Activated CD8-positive, alpha-beta T cell treated with anti-CD3 and anti-CD28 coated beads for 36 hours (primary cell): ENCODE results near the gene F12. TPM values are rescaled to one million over a fixed set of nuclear protein-coding genes. Genes with fewer than 3 reads are reported as not detected.

Source experiments
- ATAC-seq: fragments of 200-7000 bp; cut with Tn5 transposase; one replicate; pipeline ENCODE4 v1.10.0; 2021; ENCODE audit warnings: mild to moderate bottlenecking, moderate library complexity
- CTCF ChIA-PET: fragments of 350-600 bp; sonication (Branson Sonifier 250); formaldehyde crosslinking; loops from one replicate; lab custom pipeline; 2021; ENCODE audit warnings: antibody characterized with exemption; lab: Charles Lee
- POLR2A ChIA-PET: fragments of 350-600 bp; sonication (Branson Sonifier 250); formaldehyde crosslinking; loops from one replicate; lab custom pipeline; 2021; ENCODE audit warnings: antibody characterized with exemption; lab: Charles Lee
- DNase-seq: peaks from one replicate; pipeline ENCODE4 v3.0.0-alpha.2; 2020
- H3K27ac Mint-ChIP-seq: one replicate; pipeline ENCODE4 v1.8.0; 2021; ENCODE audit warnings: mild to moderate bottlenecking, mixed read lengths
- H3K27me3 Mint-ChIP-seq: one replicate; pipeline ENCODE4 v1.8.0; 2021; ENCODE audit warnings: mixed read lengths
- H3K36me3 Mint-ChIP-seq: one replicate; pipeline ENCODE4 v1.8.0; 2021; ENCODE audit warnings: low read depth, mixed read lengths
- H3K4me1 Mint-ChIP-seq: one replicate; pipeline ENCODE4 v1.8.0; 2021; ENCODE audit warnings: low read depth, mixed read lengths
- H3K4me3 Mint-ChIP-seq: one replicate; pipeline ENCODE4 v1.8.0; 2021; ENCODE audit warnings: mild to moderate bottlenecking, moderate library complexity, mixed read lengths
- H3K9me3 Mint-ChIP-seq: one replicate; pipeline ENCODE4 v1.8.0; 2021; ENCODE audit warnings: mixed read lengths
- CTCF ChIP-seq: fragments of 200-600 bp; IDR thresholded peaks from one replicate; pipeline ENCODE4 v1.8.0; 2022; ENCODE audit warnings: antibody characterized with exemption, mild to moderate bottlenecking
- intact Hi-C: fragments of 100-400 bp; cut with micrococcal nuclease; formaldehyde crosslinking; loops from one replicate; pipeline ENCODE4 v1.10.0; 2022
- total RNA-seq, 2 experiments: library from RNA; stranded (reverse); gene quantifications; one replicate each; pipeline ENCODE4 v1.2.3, GENCODE V29; 2021

Gene F12
- total RNA-seq, 2 experiments from 2014 or later, result 7.9 TPM

DNA sequence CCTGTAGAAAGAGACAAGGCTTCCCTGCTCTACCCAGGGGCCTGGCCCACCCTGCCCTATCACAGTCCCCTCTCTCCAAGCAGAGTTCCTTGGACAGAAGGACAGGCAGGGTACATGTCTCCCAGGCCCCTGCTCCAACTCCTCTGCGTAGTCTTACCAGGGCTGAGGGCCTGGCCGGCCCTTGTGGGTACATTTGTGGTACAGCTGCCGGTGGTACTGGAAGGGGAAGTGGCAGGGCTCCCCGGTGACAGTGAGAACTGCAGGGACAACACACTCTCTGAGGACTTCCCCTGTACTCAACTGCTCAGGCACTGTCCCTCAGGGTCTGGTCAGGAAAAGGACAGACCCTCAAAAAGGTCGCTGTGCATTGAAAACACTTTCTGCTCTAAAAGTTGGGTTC, 3.6 kb downstream of the F12 start:
- Mint-ChIP-seq H3K27ac (no peak overlapping the region), H3K4me3 (no peak overlapping the region), H3K9me3 (no peaks in the 10 kb centered on the region), H3K4me1 (peaks cover 30% of the 10 kb centered on the region), H3K27me3 (peaks cover 23% of the 10 kb centered on the region), H3K36me3 (no peaks in the 10 kb centered on the region)
- intact Hi-C loops, result no loop called here
- DNase-seq, result no peak
- ChIA-PET POLR2A (interaction anchor here (3.3 to 7.4 kb wide), 5 partner anchors 22 to 48 kb away, joined by 11 to 140 read pairs (median 45); partner anchors contain the start of genes GRK6 and PRR7), CTCF (interaction anchor here (2.3 to 10.5 kb wide), 10 partner anchors 10 to 96 kb away, joined by 6 to 415 read pairs (median 62); partner anchors contain the start of genes GRK6, MXD3 and PRR7)
- TF ChIP-seq CTCF, result no peak
- no peak for ATAC-seq

- no peaks in the 10 kb centered on the region for H3K36me3 Mint-ChIP-seq
- H3K9me3 Mint-ChIP-seq, result no peaks in the 10 kb centered on the region
- H3K27me3 Mint-ChIP-seq, result peaks cover 23% of the 10 kb centered on the region
- DNase-seq, result no peak
- ATAC-seq, result no peak
- ChIA-PET POLR2A (interaction anchor here (0.9 to 7.4 kb wide), 8 partner anchors 16 to 93 kb away, joined by 3 to 140 read pairs (median 28); partner anchors contain the start of genes GRK6, MXD3 and PRR7), CTCF (interaction anchor here (1.1 to 10.5 kb wide), 17 partner anchors 10 to 292 kb away, joined by 3 to 415 read pairs (median 39); partner anchors contain the start of genes DOK3, GRK6, MXD3 and PRR7)
- peak overlapping the region; percentile 73 for H3K4me3 Mint-ChIP-seq
- no peak for TF ChIP-seq CTCF
- peaks cover 26% of the 10 kb centered on the region for H3K4me1 Mint-ChIP-seq
- intact Hi-C loops, result no loop called here
- no peak overlapping the region for H3K27ac Mint-ChIP-seq
Measured at GRCh38 chr5:177405312-177405711, 4.1 kb downstream of the F12 start.

DNA sequence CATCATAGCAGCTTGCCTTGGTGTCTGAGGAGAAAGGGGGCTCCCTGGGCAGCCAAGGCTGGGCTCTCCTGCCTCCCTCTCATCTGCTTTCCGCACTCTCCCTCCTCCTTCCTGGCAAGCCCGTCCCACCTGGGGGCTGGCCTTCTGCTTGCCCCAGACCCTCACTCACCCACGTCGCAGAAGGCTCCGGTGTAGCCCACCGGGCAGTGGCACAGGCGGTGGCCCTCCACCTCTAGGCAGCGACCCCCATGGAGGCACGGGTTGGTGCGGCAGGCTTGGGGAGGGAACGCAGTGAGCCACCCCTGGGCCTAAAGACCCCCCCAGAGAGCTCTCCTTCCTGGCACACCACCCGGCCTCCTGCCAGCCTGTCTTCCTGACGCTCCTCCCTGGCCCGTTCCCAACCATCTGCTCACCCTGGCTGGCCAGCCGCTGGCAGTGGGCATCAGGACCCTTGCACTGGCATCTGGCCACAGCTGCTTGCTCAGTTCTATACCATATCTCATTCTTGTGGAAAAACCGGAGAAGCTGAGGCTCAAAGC, 4.7 kb downstream of the F12 start:
- no peaks in the 10 kb centered on the region for H3K36me3 Mint-ChIP-seq
- no peaks in the 10 kb centered on the region for H3K9me3 Mint-ChIP-seq
- H3K27ac Mint-ChIP-seq, result peak overlapping the region; percentile 34
- ATAC-seq (no peak), DNase-seq (no peak)
- TF ChIP-seq CTCF, result no peak
- H3K4me1 Mint-ChIP-seq, result peaks cover 26% of the 10 kb centered on the region
- intact Hi-C loops, result no loop called here
- ChIA-PET POLR2A (interaction anchor here (0.6 to 7.4 kb wide), 16 partner anchors 11 to 111 kb away, joined by 3 to 140 read pairs (median 5); partner anchors contain the start of genes GRK6, MXD3 and PRR7), CTCF (interaction anchor here (1.0 to 10.5 kb wide), 29 partner anchors 10 to 291 kb away, joined by 3 to 415 read pairs (median 17); partner anchors contain the start of genes DDX41, DOK3, GRK6 and LMAN2)
- H3K27me3 Mint-ChIP-seq, result peaks cover 23% of the 10 kb centered on the region
- peak overlapping the region; percentile 73 for H3K4me3 Mint-ChIP-seq

- DNase-seq (peak; percentile 89), ATAC-seq (peak; percentile 87)
- intact Hi-C loops, result loop anchor here (2.0 kb wide), 1 partner anchor 51 kb away; no protein-coding TSS in a partner anchor
- ChIA-PET POLR2A (interaction anchor here (0.6 to 7.4 kb wide), 17 partner anchors 12 to 111 kb away, joined by 3 to 140 read pairs (median 5); partner anchors contain the start of genes GRK6, MXD3 and PRR7), CTCF (interaction anchor here (0.9 to 10.5 kb wide), 36 partner anchors 9 to 291 kb away, joined by 3 to 415 read pairs (median 10); partner anchors contain the start of genes DDX41, DOK3, GRK6 and LMAN2)
- H3K4me3 Mint-ChIP-seq, result peak overlapping the region; percentile 73
- H3K27me3 Mint-ChIP-seq, result peaks cover 23% of the 10 kb centered on the region
- H3K4me1 Mint-ChIP-seq, result peaks cover 26% of the 10 kb centered on the region
- peak; percentile 83 for TF ChIP-seq CTCF
- H3K36me3 Mint-ChIP-seq, result no peaks in the 10 kb centered on the region
- no peaks in the 10 kb centered on the region for H3K9me3 Mint-ChIP-seq
- H3K27ac Mint-ChIP-seq, result peak overlapping the region; percentile 47
Measured at GRCh38 chr5:177403792-177404640, 5.3 kb downstream of the F12 start.
